H4 (cell line): Measurements from ENCODE around the gene NFIX. TPM values are rescaled to one million over a fixed set of nuclear protein-coding genes. Genes with fewer than 3 reads are reported as not detected.

Experiments
- total RNA-seq: library from RNA; depleted of rRNA; stranded (reverse); fragments of >200 nt; shearing (Covaris generic); gene quantifications from 2 replicates; pipeline ENCODE4 v1.2.3, GENCODE V29; 2014; rRNA removed

NFIX gene
- total RNA-seq, 1 experiment from 2014 or later = 13.8 TPM

Other genes starting within 250 kb of the NFIX start
- 0.06 TPM in 1 of 2 replicates, not detected in the other for gene BEST2, start 243.7 kb upstream of the NFIX start, total RNA-seq
- 8.6 and 13.0 TPM in 2 replicates for gene HOOK2, start 219.9 kb upstream of the NFIX start, total RNA-seq
- 55.7 and 71.3 TPM in 2 replicates for gene JUNB, start 204.0 kb upstream of the NFIX start, total RNA-seq
- gene PRDX2, start 193.7 kb upstream of the NFIX start, total RNA-seq = 6.1 and 6.7 TPM in 2 replicates
- gene THSD8, start 193.4 kb upstream of the NFIX start, total RNA-seq = not detected in 2 replicates
- 74.2 and 92.1 TPM in 2 replicates for gene RNASEH2A, start 188.9 kb upstream of the NFIX start, total RNA-seq
- gene RTBDN, start 160.9 kb upstream of the NFIX start, total RNA-seq = not detected in 2 replicates
- gene MAST1, start 157.0 kb upstream of the NFIX start, total RNA-seq = 5.7 TPM in 1 of 2 replicates, not detected in the other
- gene DNASE2, start 114.0 kb upstream of the NFIX start, total RNA-seq = 64.4 and 68.8 TPM in 2 replicates
- gene KLF1, start 108.3 kb upstream of the NFIX start, total RNA-seq = not detected in 2 replicates
- 31.0 and 38.3 TPM in 2 replicates for gene GCDH, start 104.3 kb upstream of the NFIX start, total RNA-seq
- 1.6 and 2.5 TPM in 2 replicates for gene SYCE2, start 76.2 kb upstream of the NFIX start, total RNA-seq
- 59.4 and 90.9 TPM in 2 replicates for gene FARSA, start 61.8 kb upstream of the NFIX start, total RNA-seq
- gene CALR, start 56.9 kb upstream of the NFIX start, total RNA-seq = 1,463 and 1,526 TPM in 2 replicates
- gene RAD23A, start 49.6 kb upstream of the NFIX start, total RNA-seq = 209 and 217 TPM in 2 replicates
- gene GADD45GIP1, start 38.3 kb upstream of the NFIX start, total RNA-seq = 46.3 and 47.4 TPM in 2 replicates
- gene DAND5, start 25.9 kb upstream of the NFIX start, total RNA-seq = 0.06 TPM in 1 of 2 replicates, not detected in the other
- not detected in 2 replicates for gene LYL1, start 107.4 kb downstream of the NFIX start, total RNA-seq
- 22.5 and 35.1 TPM in 2 replicates for gene TRMT1, start 121.3 kb downstream of the NFIX start, total RNA-seq
- gene NACC1, start 122.8 kb downstream of the NFIX start, total RNA-seq = 46.2 and 55.0 TPM in 2 replicates
- 68.5 and 94.4 TPM in 2 replicates for gene STX10, start 154.9 kb downstream of the NFIX start, total RNA-seq
- 6.4 and 14.6 TPM in 2 replicates for gene IER2, start 154.9 kb downstream of the NFIX start, total RNA-seq